ENCODE results near the gene TOMM20. TPM values are rescaled to one million over a fixed set of nuclear protein-coding genes. Genes with fewer than 3 reads are reported as not detected.
A peak's percentile ranks its signal among the peaks of the same experiment; 100 is the strongest.

The TOMM20 gene
- 10 to 100 TPM; 74.7 to 80.6 TPM for total RNA-seq
- 113 TPM for polyA plus RNA-seq (ENCODE audit: insufficient read depth, low read depth, low replicate concordance)
- long read RNA-seq, donor 1, transcript TOMM20-201 (5 exons, 3,387 nt) = major isoform, 74 of 76 reads
- long read RNA-seq, donor 1, partial matches to known transcripts = 0 of 76 reads
- long read RNA-seq, donor 1, other reads (novel, unspliced or antisense) = 0 of 76 reads
- long read RNA-seq, donor 2, transcript TOMM20-201 (5 exons, 3,387 nt) = major isoform, 40 of 40 reads
- long read RNA-seq, donor 2, partial matches to known transcripts = 0 of 40 reads
- long read RNA-seq, donor 2, other reads (novel, unspliced or antisense) = 0 of 40 reads

GRCh38 chr1:235128456-235129328, at the start of gene TOMM20:
TSS of gene TOMM20 (minus strand) at chr1:235128837. CDS start at chr1:235128715, 122 bp downstream.
- intact Hi-C loops (cut with DNase I; ENCODE audit: low total_unique reads) = no loop called here
- TF ChIP-seq POLR2A (IDR thresholded peaks at IDR 0.05) (no peak), CTCF (IDR thresholded peaks at IDR 0.05) (no peak)
- H3K27ac ChIP-seq = peak within 1 kb of the TSS; percentile 79 to 87
- no peaks in the 10 kb centered on the region for H3K27me3 ChIP-seq
- H3K4me1 ChIP-seq = peaks cover 6% of the 10 kb centered on the region
- no peaks in the 10 kb centered on the region for H3K9me3 ChIP-seq
- DNase-seq = peak; percentile 97
- WGBS, 2 donors = 1 to 2% methylated on average over 12 to 64 of the region's 67 CpGs
- no peaks in the 10 kb centered on the region for H3K36me3 ChIP-seq (ENCODE audit: low read depth, missing control alignments)
- peak within 1 kb of the TSS; percentile 92 to 93 for H3K4me3 ChIP-seq

GRCh38 chr1:235176486-235176885, 47.8 kb upstream of the TOMM20 start:
- no peaks in the 10 kb centered on the region for H3K27me3 ChIP-seq
- TF ChIP-seq CTCF (IDR thresholded peaks at IDR 0.05) = no peak
- TF ChIP-seq POLR2A (IDR thresholded peaks at IDR 0.05) = no peak
- H3K4me1 ChIP-seq = no peaks in the 10 kb centered on the region
- no peak overlapping the region for H3K4me3 ChIP-seq
- intact Hi-C loops (cut with DNase I; ENCODE audit: low total_unique reads) = no loop called here
- no peaks in the 10 kb centered on the region for H3K9me3 ChIP-seq
- H3K36me3 ChIP-seq (ENCODE audit: low read depth, missing control alignments) = no peaks in the 10 kb centered on the region
- DNase-seq = no peak
- no peak overlapping the region for H3K27ac ChIP-seq
- 58 to 68% methylated on average over 5 to 7 of the region's 7 CpGs for WGBS, 2 donors

- no peaks in the 10 kb centered on the region for H3K27me3 ChIP-seq
- no peaks in the 10 kb centered on the region for H3K4me1 ChIP-seq
- no peaks in the 10 kb centered on the region for H3K9me3 ChIP-seq
- TF ChIP-seq POLR2A (IDR thresholded peaks at IDR 0.05) = no peak
- no peak for TF ChIP-seq CTCF (IDR thresholded peaks at IDR 0.05)
- no peak for DNase-seq
- no peaks in the 10 kb centered on the region for H3K36me3 ChIP-seq (ENCODE audit: low read depth, missing control alignments)
- intact Hi-C loops (cut with DNase I; ENCODE audit: low total_unique reads) = no loop called here
- no peak overlapping the region for H3K27ac ChIP-seq
- no peak overlapping the region for H3K4me3 ChIP-seq
These were observed 41.3 kb upstream of the TOMM20 start for GRCh38 chr1:235169986-235170385.

- intact Hi-C loops (cut with DNase I; ENCODE audit: low total_unique reads) = no loop called here
- DNase-seq = no peak
- no peaks in the 10 kb centered on the region for H3K27me3 ChIP-seq
- no peaks in the 10 kb centered on the region for H3K4me1 ChIP-seq
- no peaks in the 10 kb centered on the region for H3K9me3 ChIP-seq
- H3K27ac ChIP-seq = no peak overlapping the region
- no peaks in the 10 kb centered on the region for H3K36me3 ChIP-seq (ENCODE audit: low read depth, missing control alignments)
- no peak for TF ChIP-seq CTCF (IDR thresholded peaks at IDR 0.05)
- TF ChIP-seq POLR2A (IDR thresholded peaks at IDR 0.05) = no peak
- WGBS, 2 donors = 88 to 94% methylated on average over 3 of the region's 3 CpGs
- H3K4me3 ChIP-seq = no peak overlapping the region
These were observed 39.7 kb upstream of the TOMM20 start for GRCh38 chr1:235168375-235168774.

All from testis (tissue), 5 donors.